ENCODE measurements around the gene TET1.
A peak's percentile ranks its signal among the peaks of the same experiment; 100 is the strongest.
"Not testable (repeated sequence)": the region's sequence is repeated elsewhere in the genome, so short reads cannot be mapped to it uniquely, and the experiment has no call there.

Gene TET1

DNA sequence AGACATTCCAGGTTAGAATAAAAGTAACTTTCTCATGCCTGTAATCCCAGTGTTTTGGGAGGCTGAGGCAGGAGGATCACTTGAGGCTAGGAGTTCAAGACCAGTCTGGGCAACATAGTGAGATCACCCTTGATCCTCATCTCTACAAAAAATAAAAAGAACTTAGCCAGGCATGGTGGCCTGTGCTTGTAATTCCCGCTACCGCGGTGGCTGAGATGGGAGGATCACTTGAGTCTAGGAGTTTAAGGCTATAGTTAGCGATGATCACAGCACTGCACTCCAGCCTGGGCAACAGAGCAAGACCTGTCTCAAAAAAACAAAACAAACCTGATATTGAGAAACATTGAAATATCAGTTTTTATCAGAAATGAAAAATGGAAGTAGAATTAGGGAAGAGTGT is 4.6 kb downstream of the TET1 start:
- no peak for DNase-seq (ENCODE audit: low read depth)

GRCh38 chr10:68565658-68566057 is 5.5 kb downstream of the TET1 start:
- no peak for DNase-seq (ENCODE audit: low read depth)

DNA sequence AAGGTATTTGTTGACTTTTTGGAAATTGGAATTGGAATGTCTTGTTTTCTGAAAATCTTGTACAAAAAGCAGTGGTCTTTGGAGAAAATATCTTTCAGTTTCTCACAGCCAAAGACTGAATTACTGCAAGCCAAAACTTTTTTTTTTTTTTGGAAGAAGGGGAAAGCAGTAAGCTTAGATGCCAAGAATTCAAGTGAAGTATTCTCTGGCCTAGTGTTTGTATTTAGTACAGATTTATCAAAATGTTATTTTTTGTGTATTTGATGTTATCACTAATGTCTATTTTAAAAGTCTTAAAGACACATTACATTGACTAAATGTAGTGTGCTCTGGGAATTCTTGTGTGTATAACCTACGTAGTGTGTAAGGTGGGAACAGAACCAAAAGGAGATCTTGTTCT is 6.2 kb downstream of the TET1 start:
- DNase-seq (ENCODE audit: low read depth) = no peak

- DNase-seq (ENCODE audit: low read depth) = no peak
Measured at GRCh38 chr10:68566955-68567354, 6.8 kb downstream of the TET1 start.

- DNase-seq (ENCODE audit: low read depth) = no peak
Measured at GRCh38 chr10:68572151-68572550, 12.0 kb downstream of the TET1 start.

DNA sequence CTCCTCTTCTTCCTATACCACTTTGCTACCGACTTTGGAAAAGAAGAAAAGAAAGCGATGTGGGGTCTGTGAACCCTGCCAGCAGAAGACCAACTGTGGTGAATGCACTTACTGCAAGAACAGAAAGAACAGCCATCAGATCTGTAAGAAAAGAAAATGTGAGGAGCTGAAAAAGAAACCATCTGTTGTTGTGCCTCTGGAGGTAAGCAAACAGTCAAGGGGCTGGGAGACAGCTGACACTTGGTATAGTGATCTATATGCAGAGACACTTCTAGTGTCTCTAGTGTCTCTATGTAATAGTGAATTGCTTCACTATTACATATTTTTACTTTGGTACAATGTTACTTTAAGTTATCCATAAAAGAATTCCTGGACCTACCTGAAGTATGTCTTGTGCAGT is 13.9 kb downstream of the TET1 start:
- no peak for DNase-seq (ENCODE audit: low read depth)

GRCh38 chr10:68576118-68576517 is 16.0 kb downstream of the TET1 start:
- DNase-seq (ENCODE audit: low read depth) = no peak

DNA sequence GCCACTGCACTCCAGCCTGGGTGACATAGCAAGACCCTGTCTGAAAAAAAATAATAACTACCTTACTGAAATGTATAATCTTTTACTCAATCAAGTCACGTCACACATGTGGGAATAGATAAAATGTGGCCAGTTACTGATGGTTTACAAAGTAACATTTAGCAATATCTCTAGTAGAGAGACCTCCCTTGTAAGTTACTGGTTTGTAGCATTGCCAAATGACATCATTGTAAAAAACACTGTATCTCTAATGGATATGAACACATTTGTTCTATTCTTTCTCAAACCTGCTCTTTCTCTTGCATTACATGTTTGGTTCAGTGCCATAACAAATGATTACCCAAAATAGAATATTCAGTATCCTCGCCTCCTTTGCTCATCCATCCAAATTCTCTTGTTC is 18.8 kb downstream of the TET1 start:
- DNase-seq (ENCODE audit: low read depth) = no peak

- DNase-seq (ENCODE audit: low read depth) = not testable (repeated sequence)
Measured at GRCh38 chr10:68584187-68584586, 24.1 kb downstream of the TET1 start.

DNA sequence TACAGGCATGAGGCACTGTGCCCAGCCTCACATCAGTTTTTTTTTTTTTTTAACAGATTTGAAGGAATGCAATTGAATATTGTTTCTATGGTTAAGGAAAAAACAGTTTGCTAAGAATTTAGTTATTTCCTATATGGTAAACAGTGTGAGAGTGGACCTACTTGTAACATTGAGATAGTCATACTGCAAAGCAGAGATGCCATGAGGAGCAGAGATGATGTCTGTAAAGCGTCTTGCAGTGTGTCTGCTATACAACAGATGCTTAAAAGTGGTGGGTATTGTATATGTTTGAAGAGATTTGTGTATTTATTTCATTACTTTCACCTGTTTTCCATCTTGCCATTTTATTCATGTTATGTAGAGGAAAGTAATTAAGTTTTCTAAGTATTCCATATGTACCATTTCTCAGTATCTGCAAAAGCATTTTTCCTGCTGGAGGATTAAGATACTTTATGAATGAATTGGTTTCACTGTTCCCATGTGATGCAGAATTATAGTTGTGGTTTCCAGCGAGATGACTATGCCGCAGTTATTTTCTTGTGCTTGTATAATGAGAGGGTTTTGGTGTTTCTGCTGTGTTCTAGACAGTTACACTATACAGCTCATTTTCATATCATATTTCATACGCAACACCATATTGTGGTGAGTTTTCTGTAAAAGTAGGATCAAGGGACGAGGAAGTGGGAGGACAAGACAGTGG is 26.6 kb downstream of the TET1 start:
- DNase-seq (ENCODE audit: low read depth) = no peak

DNA sequence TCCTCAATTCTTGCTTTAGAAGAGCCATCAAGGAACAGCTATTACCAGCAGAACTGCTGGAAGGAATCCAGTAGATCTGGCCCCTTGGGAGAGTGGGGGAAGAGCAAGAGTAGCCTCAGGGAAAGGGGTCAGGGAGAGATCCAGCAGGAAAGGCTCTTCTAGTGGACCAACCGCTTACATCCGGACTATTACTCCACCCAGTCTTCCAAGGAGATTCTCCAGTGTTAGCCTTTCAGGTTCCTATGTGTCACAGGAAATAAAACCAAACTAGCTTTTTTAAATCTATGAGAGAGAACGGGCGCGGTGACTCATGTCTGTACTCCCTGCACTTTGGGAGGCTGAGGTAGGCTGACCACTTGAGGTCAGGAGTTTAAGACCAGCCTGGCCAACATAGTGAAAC is 34.3 kb downstream of the TET1 start:
- no peak for DNase-seq (ENCODE audit: low read depth)

- no peak for DNase-seq (ENCODE audit: low read depth)
Measured at GRCh38 chr10:68595513-68595912, 35.4 kb downstream of the TET1 start.

- no peak for DNase-seq (ENCODE audit: low read depth)
Measured at GRCh38 chr10:68597407-68597806, 37.3 kb downstream of the TET1 start.

GRCh38 chr10:68598978-68599770 is 39.0 kb downstream of the TET1 start:
- no peak for DNase-seq (ENCODE audit: low read depth)

DNA sequence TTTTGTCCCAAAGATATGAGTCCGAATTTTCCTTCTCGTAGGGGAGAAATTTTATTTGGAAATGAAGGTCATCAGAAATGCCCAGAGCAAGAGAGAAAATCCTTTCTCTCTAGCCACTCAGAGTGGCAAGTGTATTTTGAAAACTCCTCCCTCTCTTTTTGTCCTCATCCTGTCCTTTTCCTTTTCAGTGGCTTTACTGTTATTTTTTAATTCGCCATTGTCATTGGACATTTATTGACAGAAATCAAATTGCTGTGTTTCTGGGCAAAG is 39.6 kb downstream of the TET1 start:
- no peak for DNase-seq (ENCODE audit: low read depth)

DNA sequence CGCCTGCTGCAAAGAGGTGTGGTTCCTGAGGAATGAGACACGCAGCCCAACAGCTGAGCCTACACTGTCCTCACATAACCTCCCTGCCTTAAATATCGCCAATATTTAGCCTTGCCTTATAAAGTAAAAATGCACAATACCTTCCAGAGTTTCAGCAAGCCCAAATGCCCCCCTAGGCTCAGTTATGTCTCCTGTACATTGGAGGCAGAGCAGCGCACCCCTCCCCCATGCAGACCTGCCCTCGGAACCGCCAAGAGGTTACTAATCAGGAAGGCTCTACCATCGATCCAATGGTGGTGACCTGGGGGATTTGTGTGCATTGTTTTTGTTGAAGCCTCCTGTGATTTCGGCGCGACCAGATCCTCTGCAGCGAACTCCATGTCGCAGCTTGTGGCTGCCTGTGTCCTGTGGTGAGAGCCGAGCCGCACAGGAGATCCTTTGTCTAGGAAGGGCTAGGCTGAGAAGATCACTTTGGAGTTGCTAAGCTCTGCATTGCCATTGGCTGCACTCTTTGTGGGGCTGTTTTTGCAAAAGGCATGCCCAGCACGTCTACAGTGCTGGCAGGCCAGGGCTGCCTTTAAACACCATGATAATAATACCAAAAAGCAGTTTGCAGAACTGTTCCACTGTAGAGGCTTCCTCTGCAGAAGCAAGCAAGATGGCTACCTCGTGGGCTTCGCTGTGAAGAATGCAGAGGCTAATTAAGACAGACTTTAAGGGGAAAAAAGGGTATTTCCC is 40.1 kb downstream of the TET1 start:
- DNase-seq (ENCODE audit: low read depth) = peak; percentile 23

DNA sequence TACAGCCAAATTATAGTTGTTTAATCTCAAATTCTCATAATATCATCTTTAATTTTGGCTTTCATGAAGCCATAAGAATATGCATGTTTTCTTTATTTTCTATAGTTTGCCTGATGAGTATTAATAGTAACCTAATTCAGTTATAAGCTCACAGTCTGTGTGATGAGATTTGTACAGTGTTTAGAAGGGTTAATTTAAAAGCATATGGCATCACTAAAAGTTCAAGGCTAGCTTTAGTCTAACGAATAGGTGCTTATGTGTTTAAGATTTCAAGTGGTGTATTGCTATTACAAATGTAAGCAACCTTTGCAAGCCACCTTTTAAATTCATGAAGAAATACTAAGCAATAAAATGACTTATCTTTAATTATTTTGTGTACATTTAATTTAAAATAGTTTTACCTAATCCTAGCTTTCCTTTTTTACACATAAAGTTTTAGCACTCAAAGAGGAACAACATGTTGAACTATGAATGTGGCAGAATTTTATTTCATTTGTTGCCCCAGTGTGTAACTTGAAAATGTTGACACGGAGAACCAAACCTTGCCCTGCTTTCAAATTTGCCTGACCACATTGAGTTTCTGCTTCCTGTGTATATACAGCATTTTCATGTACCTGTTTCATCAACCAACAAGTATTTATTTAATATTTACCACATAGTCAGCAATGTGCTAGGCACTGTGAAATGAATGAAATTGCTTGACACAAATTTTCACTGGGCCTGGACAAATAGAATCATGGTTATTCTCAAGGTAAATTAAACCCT is 41.5 kb downstream of the TET1 start:
- DNase-seq (ENCODE audit: low read depth) = no peak

GRCh38 chr10:68602434-68602833 is 42.3 kb downstream of the TET1 start:
- no peak for DNase-seq (ENCODE audit: low read depth)

DNA sequence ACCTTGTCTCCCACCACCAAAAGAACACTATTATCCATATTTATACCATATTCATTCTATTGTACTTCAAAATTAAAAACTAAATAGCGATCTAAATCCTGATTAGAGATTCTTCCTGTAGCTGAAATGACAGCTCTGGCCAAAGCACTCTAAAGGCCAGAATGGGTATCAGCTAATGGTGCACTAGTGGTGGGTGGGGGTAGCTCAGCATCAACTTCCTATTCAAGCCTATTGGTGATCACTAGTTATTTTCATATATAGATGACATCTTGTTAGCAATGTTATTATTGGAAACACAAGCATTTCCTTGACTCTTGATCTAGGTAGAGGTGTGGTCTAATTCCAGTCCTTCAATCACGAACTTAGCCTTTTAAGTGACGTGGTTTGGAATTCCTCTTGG is 43.6 kb downstream of the TET1 start:
- no peak for DNase-seq (ENCODE audit: low read depth)

DNA sequence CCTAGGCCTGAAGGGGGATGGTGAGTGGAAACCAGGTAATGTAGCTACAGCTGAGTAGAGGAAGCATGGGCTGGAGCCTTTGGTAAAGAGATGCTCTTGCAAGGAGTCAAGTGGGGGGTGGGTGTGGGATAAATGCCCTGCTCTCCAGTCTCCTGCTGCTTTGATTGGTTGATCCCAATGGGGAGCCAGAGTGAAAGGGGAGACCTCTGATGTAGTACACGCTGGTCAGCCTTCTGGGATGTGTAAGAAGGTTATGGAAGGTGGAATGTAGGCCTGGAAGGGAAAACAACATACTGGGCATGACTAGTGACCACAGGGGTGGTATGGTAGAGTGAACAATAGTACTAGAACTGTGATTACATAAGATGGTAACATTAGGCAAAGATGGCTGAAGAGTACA is 44.3 kb downstream of the TET1 start:
- no peak for DNase-seq (ENCODE audit: low read depth)

- DNase-seq (ENCODE audit: low read depth) = no peak
Measured at GRCh38 chr10:68606918-68607317, 46.8 kb downstream of the TET1 start.

DNA sequence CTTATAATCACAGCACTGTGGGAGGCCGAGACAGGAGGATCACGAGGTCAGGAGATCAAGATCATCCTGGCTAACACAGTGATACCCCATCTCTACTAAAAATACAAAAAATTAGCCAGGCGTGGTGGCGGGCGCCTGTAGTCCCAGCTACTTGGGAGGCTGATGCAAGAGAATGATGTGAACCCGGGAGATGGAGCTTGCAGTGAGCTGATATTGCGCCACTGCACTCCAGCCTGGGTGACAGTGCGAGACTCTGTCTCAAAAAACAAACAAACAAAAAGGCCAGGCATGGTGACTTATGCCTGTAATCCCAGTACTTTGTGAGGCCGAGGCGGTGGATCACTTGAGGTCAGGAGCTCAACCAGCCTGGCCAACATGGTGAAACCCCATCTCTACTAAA is 49.9 kb downstream of the TET1 start:
- DNase-seq (ENCODE audit: low read depth) = not testable (repeated sequence)

DNA sequence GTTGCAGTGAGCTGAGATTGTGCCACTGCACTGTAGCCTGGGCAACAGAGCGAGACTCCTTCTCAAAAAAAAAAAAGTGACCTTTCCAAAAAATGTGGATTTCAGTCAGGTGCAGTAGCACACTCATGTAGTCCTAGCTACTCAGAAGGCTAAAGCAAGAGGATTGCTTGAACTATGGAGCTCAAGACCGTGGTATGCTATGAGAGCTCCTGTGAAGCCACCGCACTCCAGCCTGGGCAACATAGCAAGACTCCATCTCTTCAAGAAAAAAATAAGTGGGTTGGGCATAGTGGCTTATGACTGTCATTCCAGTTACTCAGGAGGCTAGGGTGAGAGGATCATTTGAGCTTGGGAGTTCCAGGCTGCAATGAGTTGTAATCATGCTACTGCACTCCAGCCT is 51.1 kb downstream of the TET1 start:
- no peak for DNase-seq (ENCODE audit: low read depth)

All from activated T-helper 1 cell treated with Interleukin-2 at 50 U/mL for 16 hours (primary cell).